Activated CD4-positive, alpha-beta T cell treated with anti-CD3 and anti-CD28 coated beads, Interleukin-2, amount 50 U/mL, for 16 hours (primary cell): ENCODE data around the gene TELO2.
A peak's percentile ranks its signal among the peaks of the same experiment; 100 is the strongest.

ENCODE experiments used
- DNase-seq: peaks from one replicate; pipeline ENCODE4 v3.0.0-alpha.2; 2020

TELO2 gene

GRCh38 chr16:1492923-1493745, at the start of gene TELO2:
TSS of gene TELO2 (plus strand) at chr16:1493360. CDS start at chr16:1494282, 922 bp downstream.
- peak; percentile 91 for DNase-seq

GRCh38 chr16:1443403-1443973, 49.7 kb upstream of the TELO2 start:
- no peak for DNase-seq

- no peak for DNase-seq
Measured at GRCh38 chr16:1443980-1444729, 49.0 kb upstream of the TELO2 start, which contains the start of gene CCDC154. TSS of gene CCDC154 (minus strand) at chr16:1444556. CDS start at chr16:1444322, 234 bp downstream.

- DNase-seq, result no peak
Measured at GRCh38 chr16:1444730-1445517, 48.2 kb upstream of the TELO2 start.

GRCh38 chr16:1445518-1446203, 47.5 kb upstream of the TELO2 start:
- no peak for DNase-seq

- no peak for DNase-seq
Measured at GRCh38 chr16:1446296-1447080, 46.7 kb upstream of the TELO2 start.

GRCh38 chr16:1447965-1448364, 45.2 kb upstream of the TELO2 start:
- no peak for DNase-seq

GRCh38 chr16:1448536-1449116, 44.5 kb upstream of the TELO2 start:
- DNase-seq, result no peak

- DNase-seq, result no peak
Measured at GRCh38 chr16:1449201-1449788, 43.9 kb upstream of the TELO2 start.

GRCh38 chr16:1450218-1450617, 42.9 kb upstream of the TELO2 start:
- no peak for DNase-seq

- DNase-seq, result no peak
Measured at GRCh38 chr16:1450841-1451240, 42.3 kb upstream of the TELO2 start.

GRCh38 chr16:1451702-1452392, 41.3 kb upstream of the TELO2 start:
- DNase-seq, result no peak

- DNase-seq, result no peak
Measured at GRCh38 chr16:1452530-1452929, 40.6 kb upstream of the TELO2 start.

GRCh38 chr16:1453316-1453715, 39.8 kb upstream of the TELO2 start:
- no peak for DNase-seq

GRCh38 chr16:1454561-1454960, 38.6 kb upstream of the TELO2 start:
- DNase-seq, result no peak

GRCh38 chr16:1455190-1456171, 37.7 kb upstream of the TELO2 start:
- no peak for DNase-seq

- DNase-seq, result no peak
Measured at GRCh38 chr16:1456951-1457350, 36.2 kb upstream of the TELO2 start.

- DNase-seq, result no peak
Measured at GRCh38 chr16:1457489-1458245, 35.5 kb upstream of the TELO2 start.
